Measurements from ENCODE around the gene MAGI2. TPM values are rescaled to one million over a fixed set of nuclear protein-coding genes. Genes with fewer than 3 reads are reported as not detected.

The MAGI2 gene
- total RNA-seq, 1 donor from 2014 or later: 0.38 TPM

- no peaks in the 10 kb centered on the region for H3K36me3 Mint-ChIP-seq (ENCODE audit: low read depth)
- no peak overlapping the region for H3K4me3 Mint-ChIP-seq
- no peak for ATAC-seq (ENCODE audit: low read depth)
- no peaks in the 10 kb centered on the region for H3K4me1 Mint-ChIP-seq
- ChIA-PET CTCF (no interaction called here), POLR2A (no interaction called here)
- intact Hi-C loops (cut with micrococcal nuclease): no loop called here
- DNase-seq: no peak
- no peaks in the 10 kb centered on the region for H3K9me3 Mint-ChIP-seq
- no peaks in the 10 kb centered on the region for H3K27me3 Mint-ChIP-seq
- no peak overlapping the region for H3K27ac Mint-ChIP-seq
- TF ChIP-seq CTCF (IDR thresholded peaks at IDR 0.05): no peak
Measured at GRCh38 chr7:78448911-78449310, 1004.6 kb downstream of the MAGI2 start.

- Mint-ChIP-seq H3K36me3 (ENCODE audit: low read depth) (no peaks in the 10 kb centered on the region), H3K4me3 (no peak overlapping the region), H3K4me1 (no peaks in the 10 kb centered on the region), H3K27me3 (no peaks in the 10 kb centered on the region), H3K27ac (no peak overlapping the region), H3K9me3 (no peaks in the 10 kb centered on the region)
- intact Hi-C loops (cut with micrococcal nuclease): no loop called here
- DNase-seq (no peak), ATAC-seq (ENCODE audit: low read depth) (no peak)
- ChIA-PET CTCF (no interaction called here), POLR2A (no interaction called here)
- TF ChIP-seq CTCF (IDR thresholded peaks at IDR 0.05): no peak
Measured at GRCh38 chr7:78444267-78444666, 1009.2 kb downstream of the MAGI2 start.

GRCh38 chr7:78443811-78444210, 1009.7 kb downstream of the MAGI2 start:
- intact Hi-C loops (cut with micrococcal nuclease): no loop called here
- H3K36me3 Mint-ChIP-seq (ENCODE audit: low read depth): no peaks in the 10 kb centered on the region
- no peaks in the 10 kb centered on the region for H3K27me3 Mint-ChIP-seq
- ChIA-PET CTCF (no interaction called here), POLR2A (no interaction called here)
- no peaks in the 10 kb centered on the region for H3K9me3 Mint-ChIP-seq
- no peak for TF ChIP-seq CTCF (IDR thresholded peaks at IDR 0.05)
- H3K4me3 Mint-ChIP-seq: no peak overlapping the region
- ATAC-seq (ENCODE audit: low read depth): no peak
- no peak for DNase-seq
- H3K27ac Mint-ChIP-seq: no peak overlapping the region
- H3K4me1 Mint-ChIP-seq: no peaks in the 10 kb centered on the region

- POLR2A ChIA-PET: no interaction called here
- H3K36me3 Mint-ChIP-seq (ENCODE audit: low read depth): no peaks in the 10 kb centered on the region
- ATAC-seq (ENCODE audit: low read depth) (no peak), DNase-seq (no peak)
- intact Hi-C loops (cut with micrococcal nuclease): no loop called here
- TF ChIP-seq CTCF (IDR thresholded peaks at IDR 0.05): no peak
- no peak overlapping the region for H3K27ac Mint-ChIP-seq
- H3K4me3 Mint-ChIP-seq: no peak overlapping the region
- CTCF ChIA-PET: no interaction called here
- H3K9me3 Mint-ChIP-seq: no peaks in the 10 kb centered on the region
- H3K27me3 Mint-ChIP-seq: no peaks in the 10 kb centered on the region
- H3K4me1 Mint-ChIP-seq: no peaks in the 10 kb centered on the region
Measured at GRCh38 chr7:78441737-78442136, 1011.7 kb downstream of the MAGI2 start.

- POLR2A ChIA-PET: no interaction called here
- no peak for DNase-seq
- intact Hi-C loops (cut with micrococcal nuclease): no loop called here
- Mint-ChIP-seq H3K9me3 (no peaks in the 10 kb centered on the region), H3K27me3 (peaks cover 1% of the 10 kb centered on the region), H3K4me3 (no peak overlapping the region), H3K27ac (no peak overlapping the region), H3K36me3 (ENCODE audit: low read depth) (no peaks in the 10 kb centered on the region), H3K4me1 (no peaks in the 10 kb centered on the region)
- no peak for TF ChIP-seq CTCF (IDR thresholded peaks at IDR 0.05)
- CTCF ChIA-PET: no interaction called here
- no peak for ATAC-seq (ENCODE audit: low read depth)
Measured at GRCh38 chr7:78438433-78438832, 1015.0 kb downstream of the MAGI2 start.

All from activated B cell treated with CpG ODN at 0.5 μM for 24 hours (primary cell).